ENCODE results near the gene ACAN.

Gene ACAN

GRCh38 chr15:88788036-88788435 is 15.2 kb upstream of the ACAN start:
- FAIRE-seq (no peak), DNase-seq (ENCODE audit: insufficient read length) (no peak)
- TF ChIP-seq POLR2A (IDR thresholded peaks at IDR 0.05; ENCODE audit: low read depth, low read length): no peak

GRCh38 chr15:88788816-88789215 is 14.4 kb upstream of the ACAN start:
- TF ChIP-seq TAF1 (IDR thresholded peaks at IDR 0.05; ENCODE audit: borderline replicate concordance, low read depth, low read length): no peak
- no peak for TF ChIP-seq POLR2AphosphoS5 (IDR thresholded peaks at IDR 0.05; ENCODE audit: low read depth, low read length)
- TF ChIP-seq POLR2A (IDR thresholded peaks at IDR 0.05; ENCODE audit: low read depth, low read length): no peak
- FAIRE-seq: no peak
- no peak for DNase-seq (ENCODE audit: insufficient read length)

DNA sequence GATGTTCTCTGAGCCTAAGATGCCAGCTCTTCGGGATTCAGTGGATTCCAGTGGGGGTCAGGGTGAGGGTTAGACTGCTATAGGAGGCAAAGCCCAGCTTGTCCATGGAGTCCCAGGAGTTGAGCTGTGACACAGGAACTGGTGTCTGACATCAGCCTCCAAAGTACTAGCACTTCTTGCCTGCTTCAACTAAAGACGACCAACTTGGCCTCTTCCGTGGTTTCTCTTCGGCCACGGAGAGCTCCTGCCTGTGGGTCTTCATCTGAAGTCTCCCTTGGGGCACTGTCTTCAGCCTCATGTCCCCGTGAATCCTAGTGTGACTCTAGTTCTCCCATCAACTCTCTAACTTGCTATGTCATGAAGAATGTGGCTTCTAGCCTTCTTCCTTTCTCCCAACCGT is 12.8 kb upstream of the ACAN start:
- FAIRE-seq: no peak
- DNase-seq (ENCODE audit: insufficient read length): no peak
- TF ChIP-seq POLR2A (IDR thresholded peaks at IDR 0.05; ENCODE audit: low read depth, low read length): no peak
- TF ChIP-seq TAF1 (IDR thresholded peaks at IDR 0.05; ENCODE audit: borderline replicate concordance, low read depth, low read length): no peak
- no peak for TF ChIP-seq POLR2AphosphoS5 (IDR thresholded peaks at IDR 0.05; ENCODE audit: low read depth, low read length)

- FAIRE-seq (no peak), DNase-seq (ENCODE audit: insufficient read length) (no peak)
- no peak for TF ChIP-seq POLR2A (IDR thresholded peaks at IDR 0.05; ENCODE audit: low read depth, low read length)
- TF ChIP-seq POLR2AphosphoS5 (IDR thresholded peaks at IDR 0.05; ENCODE audit: low read depth, low read length): no peak
- no peak for TF ChIP-seq TAF1 (IDR thresholded peaks at IDR 0.05; ENCODE audit: borderline replicate concordance, low read depth, low read length)
Measured at GRCh38 chr15:88791637-88792036, 11.6 kb upstream of the ACAN start.

GRCh38 chr15:88792342-88793282 is 10.6 kb upstream of the ACAN start:
- DNase-seq (ENCODE audit: insufficient read length) (no peak), FAIRE-seq (no peak)
- no peak for TF ChIP-seq TAF1 (IDR thresholded peaks at IDR 0.05; ENCODE audit: borderline replicate concordance, low read depth, low read length)
- TF ChIP-seq POLR2AphosphoS5 (IDR thresholded peaks at IDR 0.05; ENCODE audit: low read depth, low read length): no peak
- no peak for TF ChIP-seq POLR2A (IDR thresholded peaks at IDR 0.05; ENCODE audit: low read depth, low read length)

GRCh38 chr15:88794001-88794400 is 9.2 kb upstream of the ACAN start:
- TF ChIP-seq TAF1 (IDR thresholded peaks at IDR 0.05; ENCODE audit: borderline replicate concordance, low read depth, low read length) (no peak), POLR2AphosphoS5 (IDR thresholded peaks at IDR 0.05; ENCODE audit: low read depth, low read length) (no peak), POLR2A (IDR thresholded peaks at IDR 0.05; ENCODE audit: low read depth, low read length) (no peak)
- FAIRE-seq (no peak), DNase-seq (ENCODE audit: insufficient read length) (no peak)

- FAIRE-seq (no peak), DNase-seq (ENCODE audit: insufficient read length) (no peak)
- no peak for TF ChIP-seq POLR2AphosphoS5 (IDR thresholded peaks at IDR 0.05; ENCODE audit: low read depth, low read length)
- no peak for TF ChIP-seq TAF1 (IDR thresholded peaks at IDR 0.05; ENCODE audit: borderline replicate concordance, low read depth, low read length)
- TF ChIP-seq POLR2A (IDR thresholded peaks at IDR 0.05; ENCODE audit: low read depth, low read length): no peak
Measured at GRCh38 chr15:88797663-88798339, 5.4 kb upstream of the ACAN start.

DNA sequence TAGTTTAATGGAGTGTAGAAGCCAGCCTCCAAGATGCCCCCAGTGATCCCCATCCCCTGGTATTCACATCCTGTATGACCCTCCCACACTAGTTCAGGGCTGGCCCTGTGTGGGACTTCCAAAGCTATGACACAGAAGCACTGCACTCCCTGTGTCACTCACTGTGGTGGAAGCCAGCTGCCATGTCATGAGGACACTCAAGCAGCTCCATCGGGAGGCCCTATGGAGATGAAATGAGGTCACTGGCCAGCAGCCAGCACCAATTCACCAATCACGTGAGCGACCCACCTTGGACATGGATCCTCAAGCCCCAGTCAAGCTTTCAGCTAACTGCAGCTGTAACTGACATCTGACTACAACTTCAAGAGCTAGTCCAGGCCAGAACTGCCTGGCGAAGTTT is 3.9 kb upstream of the ACAN start:
- TF ChIP-seq POLR2A (IDR thresholded peaks at IDR 0.05; ENCODE audit: low read depth, low read length) (no peak), TAF1 (IDR thresholded peaks at IDR 0.05; ENCODE audit: borderline replicate concordance, low read depth, low read length) (no peak), POLR2AphosphoS5 (IDR thresholded peaks at IDR 0.05; ENCODE audit: low read depth, low read length) (no peak)
- FAIRE-seq: no peak
- no peak for DNase-seq (ENCODE audit: insufficient read length)

- FAIRE-seq (no peak), DNase-seq (ENCODE audit: insufficient read length) (no peak)
- TF ChIP-seq POLR2AphosphoS5 (IDR thresholded peaks at IDR 0.05; ENCODE audit: low read depth, low read length): no peak
- TF ChIP-seq TAF1 (IDR thresholded peaks at IDR 0.05; ENCODE audit: borderline replicate concordance, low read depth, low read length): no peak
- TF ChIP-seq POLR2A (IDR thresholded peaks at IDR 0.05; ENCODE audit: low read depth, low read length): no peak
Measured at GRCh38 chr15:88800026-88800425, 3.2 kb upstream of the ACAN start.

DNA sequence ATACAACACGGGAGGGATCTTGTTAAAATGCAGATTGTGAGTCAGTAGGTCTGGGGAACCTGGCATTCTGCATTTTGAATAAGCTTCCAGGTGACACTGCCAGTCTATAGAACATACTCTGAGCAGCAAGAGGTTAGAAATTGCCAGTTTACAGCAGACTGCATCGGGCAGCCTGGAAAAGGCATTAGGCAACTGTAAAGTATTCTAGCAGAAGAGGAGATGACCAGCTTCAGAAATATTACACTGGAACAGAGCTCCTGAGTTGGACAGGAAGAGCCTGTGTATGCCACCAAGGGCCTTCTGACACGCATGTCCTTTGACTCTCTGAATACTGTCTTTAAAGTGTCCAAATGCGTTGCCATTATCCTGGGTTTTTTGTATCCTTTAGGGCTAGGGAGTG is 2.5 kb upstream of the ACAN start:
- no peak for DNase-seq (ENCODE audit: insufficient read length)
- FAIRE-seq: no peak
- TF ChIP-seq POLR2AphosphoS5 (IDR thresholded peaks at IDR 0.05; ENCODE audit: low read depth, low read length) (no peak), TAF1 (IDR thresholded peaks at IDR 0.05; ENCODE audit: borderline replicate concordance, low read depth, low read length) (no peak), POLR2A (IDR thresholded peaks at IDR 0.05; ENCODE audit: low read depth, low read length) (no peak)

DNA sequence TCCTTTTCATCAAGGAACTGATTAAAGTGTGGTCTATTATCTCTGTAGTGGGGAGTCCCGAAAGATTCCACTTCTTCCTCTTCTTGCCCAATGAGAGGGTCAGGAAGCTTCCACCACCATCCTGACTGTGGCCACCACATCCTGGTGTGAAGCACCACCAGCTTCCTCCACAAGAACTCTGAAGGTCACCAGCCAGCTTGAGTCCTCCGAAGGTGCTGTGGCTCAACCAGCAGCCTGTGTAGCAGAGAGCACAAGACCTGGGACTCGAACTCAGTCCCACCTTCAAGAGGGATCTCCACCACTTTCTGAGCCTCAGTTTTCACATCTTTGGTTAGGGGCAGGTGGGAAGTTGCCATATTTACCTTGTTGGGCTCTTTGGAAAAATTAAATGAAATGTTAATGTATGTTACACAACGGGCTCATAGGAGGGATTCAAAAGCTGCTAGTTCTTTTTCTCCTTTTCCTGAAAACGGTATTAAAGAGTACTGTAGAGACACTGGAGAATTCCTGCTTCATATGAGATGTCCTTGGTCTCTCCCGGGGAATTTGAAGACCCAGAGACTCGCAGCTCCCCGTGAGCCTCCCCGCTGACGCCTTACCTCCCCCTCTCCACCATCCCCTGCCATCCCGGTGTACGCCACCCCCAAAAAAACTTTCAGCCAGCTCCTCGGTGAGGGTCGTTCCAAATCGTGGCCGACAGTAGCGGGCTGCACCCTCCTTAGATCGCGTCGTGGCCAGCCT is 816 bp upstream of the ACAN start:
- no peak for DNase-seq (ENCODE audit: insufficient read length)
- TF ChIP-seq POLR2A (IDR thresholded peaks at IDR 0.05; ENCODE audit: low read depth, low read length) (no peak), POLR2AphosphoS5 (IDR thresholded peaks at IDR 0.05; ENCODE audit: low read depth, low read length) (no peak), TAF1 (IDR thresholded peaks at IDR 0.05; ENCODE audit: borderline replicate concordance, low read depth, low read length) (no peak)
- FAIRE-seq: no peak

Measured in GM12892 (cell line).